Activated CD4-positive, alpha-beta memory T cell treated with anti-CD3 and anti-CD28 coated beads, Interleukin-2, amount 10 ng/mL, durations not matched to agents 7 days and 5 days (primary cell): ENCODE results near the gene DEAF1. TPM values are rescaled to one million over a fixed set of nuclear protein-coding genes. Genes with fewer than 3 reads are reported as not detected.
A peak's percentile ranks its signal among the peaks of the same experiment; 100 is the strongest.

Experiments
- CTCF ChIA-PET: fragments of 350-600 bp; sonication (Branson Sonifier 250); formaldehyde crosslinking; loops from one replicate; lab custom pipeline; 2021; ENCODE audit warnings: antibody characterized with exemption, inconsistent platforms; lab: Charles Lee
- POLR2A ChIA-PET: fragments of 350-600 bp; sonication (Branson Sonifier 250); formaldehyde crosslinking; loops from one replicate; lab custom pipeline; 2021; ENCODE audit warnings: antibody characterized with exemption; lab: Charles Lee
- DNase-seq: peaks from one replicate; pipeline ENCODE4 v3.0.0-alpha.2; 2020
- H3K27ac Mint-ChIP-seq: one replicate; pipeline ENCODE4 v1.8.0; 2021; ENCODE audit warnings: mild to moderate bottlenecking, mixed read lengths
- H3K27me3 Mint-ChIP-seq: one replicate; pipeline ENCODE4 v1.8.0; 2021; ENCODE audit warnings: mixed read lengths
- H3K36me3 Mint-ChIP-seq: one replicate; pipeline ENCODE4 v1.8.0; 2021; ENCODE audit warnings: low read depth, mixed read lengths
- H3K4me1 Mint-ChIP-seq: one replicate; pipeline ENCODE4 v1.8.0; 2021; ENCODE audit warnings: mixed read lengths
- H3K4me3 Mint-ChIP-seq: one replicate; pipeline ENCODE4 v1.8.0; 2021; ENCODE audit warnings: mild to moderate bottlenecking, mixed read lengths
- H3K9me3 Mint-ChIP-seq: one replicate; pipeline ENCODE4 v1.8.0; 2021; ENCODE audit warnings: mixed read lengths
- total RNA-seq, 2 experiments: library from RNA; stranded (reverse); gene quantifications; one replicate each; pipeline ENCODE4 v1.2.3, GENCODE V29; 2021

DEAF1 gene
- total RNA-seq, 2 experiments from 2014 or later: 33.0 to 34.2 TPM

DNA sequence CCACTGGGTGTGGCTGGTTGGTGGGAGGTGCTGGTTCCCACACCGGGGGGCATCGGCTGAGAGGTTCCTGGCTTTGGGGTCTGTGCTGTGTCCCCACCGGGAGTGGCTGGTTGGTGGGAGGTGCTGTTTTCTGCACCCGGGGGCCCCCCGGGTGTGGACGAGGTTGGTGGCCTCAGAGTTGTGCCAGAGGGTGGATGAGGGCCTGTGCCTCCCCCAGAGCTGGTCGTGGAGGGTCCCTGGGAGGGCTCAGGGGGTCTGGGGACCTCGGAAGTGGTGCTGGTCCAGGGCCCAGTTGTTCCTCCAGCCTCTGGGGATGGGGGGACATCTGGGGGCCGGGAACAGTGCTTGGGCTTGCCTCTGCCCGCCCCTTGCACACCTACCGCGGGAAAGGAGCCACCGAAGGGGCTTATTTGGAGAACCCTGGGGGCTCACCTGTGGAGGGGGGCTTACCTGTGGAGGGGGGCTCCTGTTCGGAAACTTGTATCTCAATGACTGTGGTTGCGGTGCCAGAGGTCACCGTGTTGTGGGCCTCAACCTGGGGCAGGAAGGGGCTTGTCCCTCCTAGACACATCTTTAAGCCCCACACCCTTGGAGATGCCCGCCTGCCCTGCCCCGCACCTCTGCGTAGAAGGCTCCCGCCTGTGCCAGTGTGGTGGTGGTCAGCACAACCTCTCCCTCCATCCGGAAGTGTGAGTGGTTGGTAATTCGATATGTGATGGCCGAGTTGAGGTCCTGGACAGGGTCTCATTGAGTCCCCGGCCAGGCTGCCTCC lies 76.0 kb downstream of the DEAF1 start:
- Mint-ChIP-seq H3K27me3 (no peaks in the 10 kb centered on the region), H3K9me3 (no peaks in the 10 kb centered on the region), H3K27ac (no peak overlapping the region), H3K36me3 (peaks cover 15% of the 10 kb centered on the region), H3K4me1 (peaks cover 7% of the 10 kb centered on the region), H3K4me3 (no peak overlapping the region)
- ChIA-PET POLR2A (no interaction called here), CTCF (no interaction called here)
- DNase-seq: no peak

DNA sequence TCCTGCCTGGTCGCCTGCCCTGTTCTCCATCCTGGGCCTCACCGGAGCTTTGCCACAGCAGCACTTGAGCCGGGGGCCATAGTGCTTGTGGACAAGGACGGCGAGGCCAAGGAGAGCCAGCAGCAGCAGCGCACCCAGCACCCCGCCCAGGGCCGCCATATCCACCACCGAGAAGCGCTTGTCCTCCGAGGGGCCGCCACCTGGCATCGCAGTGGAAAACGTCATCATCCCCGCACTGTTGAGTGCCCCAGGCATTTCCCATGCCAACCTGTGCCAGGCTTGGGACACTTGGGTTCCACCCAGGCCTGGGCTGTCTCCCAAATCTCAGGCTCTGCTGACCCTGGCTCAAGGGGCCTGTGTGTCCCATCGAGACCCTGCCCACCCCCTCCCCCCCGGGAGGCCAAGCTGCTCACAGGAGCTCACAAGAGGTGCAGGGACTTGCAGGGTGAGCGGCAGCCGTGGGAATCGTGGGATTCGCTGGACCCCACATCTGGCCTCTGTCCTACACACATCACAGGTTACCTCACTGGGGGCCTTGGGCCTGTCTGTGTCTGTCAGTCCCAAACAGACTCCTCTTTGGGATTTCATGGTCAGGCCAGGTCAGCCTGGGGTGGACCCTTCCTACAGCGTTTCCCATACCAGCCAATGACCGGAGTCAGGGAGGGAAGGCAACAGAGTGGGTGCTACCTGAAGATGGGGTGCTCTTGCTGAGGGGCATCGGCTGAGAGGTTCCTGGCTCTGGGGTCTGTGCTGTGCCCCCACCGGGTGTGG lies 76.9 kb downstream of the DEAF1 start:
- Mint-ChIP-seq H3K27me3 (no peaks in the 10 kb centered on the region), H3K4me3 (peak overlapping the region; percentile 30), H3K4me1 (peaks cover 9% of the 10 kb centered on the region), H3K27ac (no peak overlapping the region), H3K9me3 (no peaks in the 10 kb centered on the region), H3K36me3 (peaks cover 22% of the 10 kb centered on the region)
- ChIA-PET CTCF (no interaction called here), POLR2A (no interaction called here)
- DNase-seq: no peak

GRCh38 chr11:617199-617911 lies 77.7 kb downstream of the DEAF1 start:
- POLR2A ChIA-PET: no interaction called here
- H3K9me3 Mint-ChIP-seq: no peaks in the 10 kb centered on the region
- CTCF ChIA-PET: no interaction called here
- H3K27ac Mint-ChIP-seq: no peak overlapping the region
- no peak overlapping the region for H3K4me3 Mint-ChIP-seq
- H3K4me1 Mint-ChIP-seq: peaks cover 9% of the 10 kb centered on the region
- H3K27me3 Mint-ChIP-seq: no peaks in the 10 kb centered on the region
- DNase-seq: no peak
- H3K36me3 Mint-ChIP-seq: peaks cover 29% of the 10 kb centered on the region

DNA sequence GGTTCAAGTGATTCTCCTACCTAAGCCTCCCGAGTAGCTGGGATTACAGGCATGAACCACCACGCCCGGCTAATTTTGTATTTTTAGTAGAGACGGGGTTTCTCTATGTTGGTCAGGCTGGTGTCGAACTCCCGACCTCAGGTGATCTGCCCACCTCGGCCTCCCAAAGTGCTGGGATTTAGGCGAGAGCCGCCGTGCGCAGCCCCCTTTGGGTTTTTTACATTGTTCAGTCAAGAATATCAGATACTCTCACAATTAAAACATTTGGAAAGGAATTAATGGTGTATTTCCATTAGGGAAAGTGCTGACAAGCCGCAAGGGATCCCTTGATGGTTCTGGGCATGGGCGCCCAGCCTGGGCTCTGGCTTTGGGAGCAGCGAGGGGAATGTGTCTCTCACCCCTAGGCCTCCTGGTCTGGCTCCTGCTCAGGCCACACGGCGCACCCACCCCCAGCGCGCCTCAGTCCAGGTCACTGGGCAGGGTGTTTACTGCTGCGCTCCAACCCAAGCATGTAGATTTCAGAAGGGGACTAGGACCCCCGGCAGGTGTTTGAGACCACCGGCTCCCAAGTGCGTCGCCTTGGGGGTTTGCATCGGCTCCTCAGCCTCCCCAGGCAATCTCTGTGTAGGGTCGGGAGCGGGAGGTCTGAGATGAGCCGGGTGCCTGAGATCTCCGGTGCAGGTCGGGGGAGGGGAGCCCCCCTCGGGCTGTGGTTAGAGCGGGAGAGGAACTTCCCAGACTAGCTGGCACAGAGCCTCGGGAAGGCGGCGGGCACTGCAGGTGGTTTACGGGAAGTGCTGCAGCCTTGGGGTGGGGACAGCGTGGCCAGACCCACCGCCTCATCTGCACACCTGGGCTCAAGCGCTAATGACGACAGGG lies 78.5 kb downstream of the DEAF1 start:
- no peaks in the 10 kb centered on the region for H3K9me3 Mint-ChIP-seq
- DNase-seq: no peak
- ChIA-PET CTCF (interaction anchor here (1.4 kb wide), 1 partner anchor 107 kb away, joined by 4 read pairs; no protein-coding TSS in a partner anchor), POLR2A (interaction anchor here (1.1 to 1.6 kb wide), 10 partner anchors 10 to 132 kb away, joined by 3 to 12 read pairs (median 4); partner anchors contain the start of genes DEAF1, PHRF1 and TMEM80)
- peak overlapping the region; percentile 94 for H3K4me3 Mint-ChIP-seq
- H3K4me1 Mint-ChIP-seq: peaks cover 13% of the 10 kb centered on the region
- peak overlapping the region; percentile 97 for H3K27ac Mint-ChIP-seq
- peaks cover 37% of the 10 kb centered on the region for H3K36me3 Mint-ChIP-seq
- no peaks in the 10 kb centered on the region for H3K27me3 Mint-ChIP-seq

- ChIA-PET CTCF (interaction anchor here (0.9 to 1.4 kb wide), 2 partner anchors 107 to 110 kb away, joined by 3 to 4 read pairs; no protein-coding TSS in a partner anchor), POLR2A (interaction anchor here (0.6 to 1.7 kb wide), 20 partner anchors 9 to 204 kb away, joined by 3 to 12 read pairs (median 4); partner anchors contain the start of genes CDHR5, DEAF1, LMNTD2 and PHRF1)
- DNase-seq: peak; percentile 94
- Mint-ChIP-seq H3K9me3 (no peaks in the 10 kb centered on the region), H3K4me1 (peaks cover 13% of the 10 kb centered on the region), H3K27me3 (no peaks in the 10 kb centered on the region), H3K36me3 (peaks cover 43% of the 10 kb centered on the region), H3K27ac (peak within 1 kb of the TSS; percentile 97), H3K4me3 (peak within 1 kb of the TSS; percentile 94)
Measured at GRCh38 chr11:615504-616319, 79.3 kb downstream of the DEAF1 start, which contains the start of gene IRF7. IRF7 (minus strand) TSS chr11:615950; CDS start chr11:615364, 586 bp downstream.

- H3K4me1 Mint-ChIP-seq: peaks cover 13% of the 10 kb centered on the region
- no peaks in the 10 kb centered on the region for H3K27me3 Mint-ChIP-seq
- CTCF ChIA-PET: interaction anchor here (0.9 to 1.4 kb wide), 2 partner anchors 108 to 111 kb away, joined by 3 to 4 read pairs; no protein-coding TSS in a partner anchor
- no peak for DNase-seq
- POLR2A ChIA-PET: interaction anchor here (0.6 to 3.0 kb wide), 28 partner anchors 8 to 191 kb away, joined by 3 to 15 read pairs (median 4); partner anchors contain the start of genes CDHR5, DEAF1, HRAS and LMNTD2
- H3K9me3 Mint-ChIP-seq: no peaks in the 10 kb centered on the region
- H3K36me3 Mint-ChIP-seq: peaks cover 47% of the 10 kb centered on the region
- H3K27ac Mint-ChIP-seq: peak overlapping the region; percentile 97
- H3K4me3 Mint-ChIP-seq: peak overlapping the region; percentile 94
Measured at GRCh38 chr11:614623-615503, 80.2 kb downstream of the DEAF1 start.

GRCh38 chr11:614021-614622 lies 80.9 kb downstream of the DEAF1 start:
- Mint-ChIP-seq H3K27me3 (no peaks in the 10 kb centered on the region), H3K9me3 (no peaks in the 10 kb centered on the region), H3K36me3 (peaks cover 50% of the 10 kb centered on the region), H3K4me1 (peaks cover 13% of the 10 kb centered on the region), H3K27ac (peak overlapping the region; percentile 95), H3K4me3 (peak overlapping the region; percentile 94)
- DNase-seq: peak; percentile 36
- ChIA-PET POLR2A (interaction anchor here (0.6 to 3.0 kb wide), 16 partner anchors 9 to 192 kb away, joined by 3 to 15 read pairs (median 4); partner anchors contain the start of genes HRAS, PHRF1 and RNH1), CTCF (interaction anchor here (0.5 to 0.7 kb wide), 2 partner anchors 14 to 110 kb away, joined by 3 read pairs; no protein-coding TSS in a partner anchor)

DNA sequence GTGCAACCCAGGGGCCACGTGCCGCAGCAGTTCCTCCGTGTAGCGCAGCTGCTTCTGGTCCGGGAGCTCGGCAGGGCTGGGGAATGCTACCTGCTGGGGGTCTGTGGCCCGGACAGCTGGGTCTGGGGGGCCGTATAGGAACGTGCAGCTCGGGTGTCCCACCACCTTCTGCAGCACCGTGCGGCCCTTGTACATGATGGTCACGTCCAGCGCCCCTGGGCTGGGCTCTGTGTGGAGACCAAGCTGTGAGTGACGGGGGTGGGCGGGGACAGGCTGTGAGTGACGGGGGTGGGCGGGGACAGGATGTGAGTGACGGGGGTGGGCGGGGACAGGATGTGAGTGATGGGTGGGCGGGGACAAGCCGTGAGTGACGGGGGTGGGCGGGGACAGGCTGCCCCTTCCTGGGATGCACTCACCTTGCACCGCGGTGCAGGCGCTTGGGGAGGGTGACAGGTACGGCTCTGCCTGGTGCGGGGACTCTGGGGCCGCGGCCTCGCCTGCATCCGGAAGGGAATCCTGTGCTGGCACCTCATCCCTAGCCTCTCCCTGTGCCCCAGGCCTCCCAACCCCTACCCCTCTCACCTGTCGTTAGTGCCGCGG lies 81.6 kb downstream of the DEAF1 start:
- Mint-ChIP-seq H3K27ac (peak overlapping the region; percentile 95), H3K4me3 (peak overlapping the region; percentile 94), H3K4me1 (peaks cover 13% of the 10 kb centered on the region), H3K9me3 (no peaks in the 10 kb centered on the region), H3K36me3 (peaks cover 53% of the 10 kb centered on the region), H3K27me3 (no peaks in the 10 kb centered on the region)
- DNase-seq: peak; percentile 91
- POLR2A ChIA-PET: interaction anchor here (0.7 to 3.0 kb wide), 11 partner anchors 8 to 108 kb away, joined by 3 to 15 read pairs (median 4); partner anchors contain the start of genes PHRF1 and RNH1
- CTCF ChIA-PET: interaction anchor here (0.5 to 1.0 kb wide), 4 partner anchors 13 to 165 kb away, joined by 3 read pairs; partner anchors contain the start of gene PHRF1

- Mint-ChIP-seq H3K4me1 (peaks cover 13% of the 10 kb centered on the region), H3K4me3 (peak overlapping the region; percentile 13), H3K36me3 (peaks cover 59% of the 10 kb centered on the region), H3K9me3 (no peaks in the 10 kb centered on the region), H3K27me3 (no peaks in the 10 kb centered on the region), H3K27ac (peak overlapping the region; percentile 84)
- DNase-seq: no peak
- CTCF ChIA-PET: interaction anchor here (1.0 kb wide), 2 partner anchors 58 to 164 kb away, joined by 3 read pairs; no protein-coding TSS in a partner anchor
- POLR2A ChIA-PET: interaction anchor here (0.8 to 3.0 kb wide), 6 partner anchors 17 to 62 kb away, joined by 3 to 15 read pairs (median 4); partner anchors contain the start of genes LMNTD2 and PHRF1
Measured at GRCh38 chr11:612961-613300, 82.1 kb downstream of the DEAF1 start.
